ENCODE results near the gene CLEC11A.

- TF ChIP-seq FOXK2 (IDR thresholded peaks at IDR 0.05) (no peak), FOXM1 (IDR thresholded peaks at IDR 0.05; ENCODE audit: borderline replicate concordance) (no peak), PKNOX1 (IDR thresholded peaks at IDR 0.05) (no peak), SUZ12 (IDR thresholded peaks at IDR 0.05) (no peak), TARDBP (IDR thresholded peaks at IDR 0.05) (no peak), BHLHE40 (IDR thresholded peaks at IDR 0.05; ENCODE audit: borderline replicate concordance) (no peak), HDGF (IDR thresholded peaks at IDR 0.05; ENCODE audit: borderline replicate concordance) (no peak), SP1 (IDR thresholded peaks at IDR 0.05) (no peak), FOXA1 (IDR thresholded peaks at IDR 0.05) (no peak), ARNT (IDR thresholded peaks at IDR 0.05) (no peak), ZNF384 (IDR thresholded peaks at IDR 0.05) (no peak)
Observed at GRCh38 chr19:50725911-50726230, 2.7 kb downstream of the CLEC11A start.

All from HEK293T (cell line).